HL-60 (cell line): Measurements from ENCODE around the gene ANKRD55.

Source experiments
- DNase-seq, 2 experiments: peaks; one replicate each; pipeline ENCODE4 v3.0.0-alpha.2; 2010 to 2020; ENCODE audit warnings: low read depth in 1 of 2, low spot score in 1 of 2
- H3K27ac ChIP-seq: fragments of 250-450 bp; sonication (Bioruptor Pico); replicated peaks from 2 replicates; pipeline ENCODE4 v1.5.1; 2020; ENCODE audit warnings: mild to moderate bottlenecking, moderate library complexity
- H3K27me3 ChIP-seq: fragments of 250-450 bp; sonication (Bioruptor Pico); 2 replicates; pipeline ENCODE4 v1.5.1; 2021; ENCODE audit warnings: mild to moderate bottlenecking, moderate library complexity; ENCODE audit not compliant: insufficient read depth, poor library complexity, severe bottlenecking
- H3K4me3 ChIP-seq: replicated peaks from 2 replicates; pipeline ENCODE4 v1.5.1; 2011; ENCODE audit warnings: mild to moderate bottlenecking, control low read depth, low read length; ENCODE audit not compliant: insufficient read depth
- GABPA ChIP-seq: IDR thresholded peaks from 2 replicates; pipeline ENCODE4 v1.6.1; 2012; ENCODE audit warnings: low read depth
- POLR2AphosphoS5 ChIP-seq: IDR thresholded peaks from 2 replicates; pipeline ENCODE4 v1.6.1; 2012; ENCODE audit warnings: low read depth
- SPI1 ChIP-seq: IDR thresholded peaks from 2 replicates; pipeline ENCODE4 v1.6.1; 2012; ENCODE audit warnings: low read depth, mild to moderate bottlenecking, borderline replicate concordance
- TF ChIP-seq, protein P1 (sequence below): IDR thresholded peaks from one replicate; pipeline ENCODE4 v1.5.1; 2011; ENCODE audit warnings: low read length, control low read depth, inconsistent platforms; ENCODE audit not compliant: insufficient read depth
- TF ChIP-seq, protein P2 (sequence below): IDR thresholded peaks from 2 replicates; pipeline ENCODE4 v1.6.1; 2012; ENCODE audit warnings: low read depth; ENCODE audit not compliant: insufficient replicate concordance

Gene ANKRD55

DNA sequence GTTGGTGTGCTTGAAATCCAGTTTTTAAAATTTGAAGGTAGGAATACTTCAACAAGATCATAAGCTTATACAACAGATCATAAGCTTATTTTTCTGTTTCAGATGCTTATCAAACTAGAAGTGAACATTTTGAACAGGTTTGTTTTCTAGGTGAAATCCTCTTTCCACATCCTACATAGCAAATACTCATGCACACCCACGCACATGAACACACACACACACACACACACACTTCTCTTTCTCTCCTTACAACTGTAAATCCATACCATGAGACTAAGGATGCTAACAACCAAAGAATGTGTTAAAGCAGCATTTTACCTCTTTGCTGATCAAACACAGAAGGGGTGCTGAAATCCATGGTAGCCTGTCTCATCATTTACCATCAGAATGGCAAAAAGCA lies 592 bp downstream of the ANKRD55 start:
- TF ChIP-seq POLR2AphosphoS5 (no peak), GABPA (no peak), SPI1 (no peak)
- TF ChIP-seq, protein P1, sequence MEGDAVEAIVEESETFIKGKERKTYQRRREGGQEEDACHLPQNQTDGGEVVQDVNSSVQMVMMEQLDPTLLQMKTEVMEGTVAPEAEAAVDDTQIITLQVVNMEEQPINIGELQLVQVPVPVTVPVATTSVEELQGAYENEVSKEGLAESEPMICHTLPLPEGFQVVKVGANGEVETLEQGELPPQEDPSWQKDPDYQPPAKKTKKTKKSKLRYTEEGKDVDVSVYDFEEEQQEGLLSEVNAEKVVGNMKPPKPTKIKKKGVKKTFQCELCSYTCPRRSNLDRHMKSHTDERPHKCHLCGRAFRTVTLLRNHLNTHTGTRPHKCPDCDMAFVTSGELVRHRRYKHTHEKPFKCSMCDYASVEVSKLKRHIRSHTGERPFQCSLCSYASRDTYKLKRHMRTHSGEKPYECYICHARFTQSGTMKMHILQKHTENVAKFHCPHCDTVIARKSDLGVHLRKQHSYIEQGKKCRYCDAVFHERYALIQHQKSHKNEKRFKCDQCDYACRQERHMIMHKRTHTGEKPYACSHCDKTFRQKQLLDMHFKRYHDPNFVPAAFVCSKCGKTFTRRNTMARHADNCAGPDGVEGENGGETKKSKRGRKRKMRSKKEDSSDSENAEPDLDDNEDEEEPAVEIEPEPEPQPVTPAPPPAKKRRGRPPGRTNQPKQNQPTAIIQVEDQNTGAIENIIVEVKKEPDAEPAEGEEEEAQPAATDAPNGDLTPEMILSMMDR, result no peak
- TF ChIP-seq, protein P2, sequence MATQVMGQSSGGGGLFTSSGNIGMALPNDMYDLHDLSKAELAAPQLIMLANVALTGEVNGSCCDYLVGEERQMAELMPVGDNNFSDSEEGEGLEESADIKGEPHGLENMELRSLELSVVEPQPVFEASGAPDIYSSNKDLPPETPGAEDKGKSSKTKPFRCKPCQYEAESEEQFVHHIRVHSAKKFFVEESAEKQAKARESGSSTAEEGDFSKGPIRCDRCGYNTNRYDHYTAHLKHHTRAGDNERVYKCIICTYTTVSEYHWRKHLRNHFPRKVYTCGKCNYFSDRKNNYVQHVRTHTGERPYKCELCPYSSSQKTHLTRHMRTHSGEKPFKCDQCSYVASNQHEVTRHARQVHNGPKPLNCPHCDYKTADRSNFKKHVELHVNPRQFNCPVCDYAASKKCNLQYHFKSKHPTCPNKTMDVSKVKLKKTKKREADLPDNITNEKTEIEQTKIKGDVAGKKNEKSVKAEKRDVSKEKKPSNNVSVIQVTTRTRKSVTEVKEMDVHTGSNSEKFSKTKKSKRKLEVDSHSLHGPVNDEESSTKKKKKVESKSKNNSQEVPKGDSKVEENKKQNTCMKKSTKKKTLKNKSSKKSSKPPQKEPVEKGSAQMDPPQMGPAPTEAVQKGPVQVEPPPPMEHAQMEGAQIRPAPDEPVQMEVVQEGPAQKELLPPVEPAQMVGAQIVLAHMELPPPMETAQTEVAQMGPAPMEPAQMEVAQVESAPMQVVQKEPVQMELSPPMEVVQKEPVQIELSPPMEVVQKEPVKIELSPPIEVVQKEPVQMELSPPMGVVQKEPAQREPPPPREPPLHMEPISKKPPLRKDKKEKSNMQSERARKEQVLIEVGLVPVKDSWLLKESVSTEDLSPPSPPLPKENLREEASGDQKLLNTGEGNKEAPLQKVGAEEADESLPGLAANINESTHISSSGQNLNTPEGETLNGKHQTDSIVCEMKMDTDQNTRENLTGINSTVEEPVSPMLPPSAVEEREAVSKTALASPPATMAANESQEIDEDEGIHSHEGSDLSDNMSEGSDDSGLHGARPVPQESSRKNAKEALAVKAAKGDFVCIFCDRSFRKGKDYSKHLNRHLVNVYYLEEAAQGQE, result no peak
- H3K27me3 ChIP-seq, result no peaks in the 10 kb centered on the region
- no peak for DNase-seq
- no peak overlapping the region for H3K27ac ChIP-seq
- no peak overlapping the region for H3K4me3 ChIP-seq

DNA sequence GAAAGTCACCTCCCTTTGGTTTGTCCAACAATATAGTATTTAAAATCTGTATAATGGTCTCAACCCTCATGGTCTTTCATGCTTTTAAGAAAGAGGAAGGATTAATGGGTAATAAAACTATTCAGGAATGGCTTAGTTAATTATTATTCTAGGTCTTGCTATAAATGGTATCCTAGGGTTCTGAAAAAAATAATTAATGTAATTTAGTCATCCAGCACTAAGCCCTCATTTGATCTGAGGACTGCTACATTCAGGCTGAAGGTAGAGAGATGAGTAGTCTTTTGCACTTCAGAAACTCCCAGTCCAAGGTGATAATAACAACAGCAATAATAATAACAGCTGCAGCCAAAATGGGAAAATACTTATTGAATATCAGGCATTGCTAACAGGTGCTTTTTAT lies 2.6 kb downstream of the ANKRD55 start:
- H3K27ac ChIP-seq, result no peak overlapping the region
- no peaks in the 10 kb centered on the region for H3K27me3 ChIP-seq
- TF ChIP-seq, protein P1, result no peak
- DNase-seq, result no peak
- no peak overlapping the region for H3K4me3 ChIP-seq

DNA sequence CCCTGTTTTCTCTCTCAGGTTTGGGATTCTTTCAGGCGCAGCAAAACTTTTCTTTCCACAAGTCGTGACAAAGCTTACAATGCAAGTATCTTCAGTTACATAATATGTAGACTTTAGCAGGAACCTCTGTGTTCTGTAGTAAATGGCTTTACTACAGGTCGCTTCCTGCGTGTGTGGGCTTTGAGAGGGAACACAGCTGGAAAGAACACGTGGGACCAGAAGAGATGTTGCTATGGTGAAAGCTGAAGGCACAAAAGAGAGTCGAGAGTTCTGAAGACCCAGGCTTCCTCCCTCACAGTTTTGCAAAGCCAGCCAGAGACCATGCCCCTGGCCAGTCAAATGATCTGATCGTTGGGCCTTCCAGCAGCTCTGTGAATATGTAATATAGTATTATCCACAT lies 4.0 kb downstream of the ANKRD55 start:
- DNase-seq, result no peak

More for the DNA sequence above, 4.0 kb downstream of the ANKRD55 start:
- no peaks in the 10 kb centered on the region for H3K27me3 ChIP-seq
- H3K4me3 ChIP-seq, result no peak overlapping the region
- no peak overlapping the region for H3K27ac ChIP-seq
- TF ChIP-seq POLR2AphosphoS5 (no peak), SPI1 (no peak), GABPA (no peak)
- TF ChIP-seq, protein P2, result no peak
- TF ChIP-seq, protein P1, result no peak
